NCI-H146 treated with DMSO at 0.1 percent for 48 hours (cell line): ENCODE results near the gene PON2.

Experiments
- DNase-seq: peaks from one replicate; lab custom pipeline; 2025; ENCODE audit not compliant: unreplicated experiment; lab: John Stamatoyannopoulos, UW

Gene PON2

GRCh38 chr7:95446618-95447017 lies 11.8 kb upstream of the PON2 start:
- DNase-seq, result no peak

- no peak for DNase-seq
These were observed 10.0 kb upstream of the PON2 start for GRCh38 chr7:95444796-95445195.

GRCh38 chr7:95441042-95441823 lies 6.4 kb upstream of the PON2 start:
- no peak for DNase-seq

- no peak for DNase-seq
These were observed 5.7 kb upstream of the PON2 start for GRCh38 chr7:95440394-95441038.

GRCh38 chr7:95436407-95436806 lies 1.6 kb upstream of the PON2 start:
- no peak for DNase-seq

- no peak for DNase-seq
These were observed 573 bp upstream of the PON2 start for GRCh38 chr7:95435422-95435780.

GRCh38 chr7:95433952-95434556 lies 774 bp downstream of the PON2 start:
- no peak for DNase-seq

- no peak for DNase-seq
These were observed 1.7 kb downstream of the PON2 start for GRCh38 chr7:95433129-95433528.

GRCh38 chr7:95432606-95433005 lies 2.2 kb downstream of the PON2 start:
- no peak for DNase-seq

GRCh38 chr7:95430864-95431263 lies 4.0 kb downstream of the PON2 start:
- DNase-seq, result no peak

GRCh38 chr7:95429241-95429990 lies 5.4 kb downstream of the PON2 start:
- no peak for DNase-seq

GRCh38 chr7:95427914-95428516 lies 6.8 kb downstream of the PON2 start:
- DNase-seq, result peak; percentile 59

GRCh38 chr7:95427166-95427565 lies 7.7 kb downstream of the PON2 start:
- DNase-seq, result peak; percentile 56

GRCh38 chr7:95425694-95426093 lies 9.1 kb downstream of the PON2 start:
- no peak for DNase-seq

- DNase-seq, result no peak
These were observed 10.1 kb downstream of the PON2 start for GRCh38 chr7:95424716-95425115.

GRCh38 chr7:95421847-95422444 lies 12.9 kb downstream of the PON2 start:
- no peak for DNase-seq

- no peak for DNase-seq
These were observed 13.6 kb downstream of the PON2 start for GRCh38 chr7:95421000-95421846.

GRCh38 chr7:95412075-95412474 lies 22.8 kb downstream of the PON2 start:
- DNase-seq, result no peak

GRCh38 chr7:95411666-95412065 lies 23.2 kb downstream of the PON2 start:
- DNase-seq, result no peak

- no peak for DNase-seq
These were observed 23.8 kb downstream of the PON2 start for GRCh38 chr7:95411036-95411435.
